HFFc6 (cell line): Measurements from ENCODE around the gene GNRHR. TPM values are rescaled to one million over a fixed set of nuclear protein-coding genes. Genes with fewer than 3 reads are reported as not detected.
"Not testable (repeated sequence)": the region's sequence is repeated elsewhere in the genome, so short reads cannot be mapped to it uniquely, and the experiment has no call there.

Source experiments
- DNase-seq: peaks from one replicate; pipeline ENCODE4 v3.0.0-alpha.2; 2018
- H3K27ac Mint-ChIP-seq: 2 replicates; pipeline ENCODE4 v1.8.0; 2020; ENCODE audit warnings: mild to moderate bottlenecking, mixed read lengths
- H3K27me3 Mint-ChIP-seq: 2 replicates; pipeline ENCODE4 v1.8.0; 2021; ENCODE audit warnings: mild to moderate bottlenecking, moderate library complexity, mixed read lengths; ENCODE audit not compliant: insufficient read depth
- H3K36me3 Mint-ChIP-seq: 2 replicates; pipeline ENCODE4 v1.8.0; 2021; ENCODE audit warnings: low read depth, mixed read lengths
- H3K4me1 Mint-ChIP-seq: 2 replicates; pipeline ENCODE4 v1.8.0; 2020; ENCODE audit warnings: low read depth, mixed read lengths
- H3K4me3 Mint-ChIP-seq: 2 replicates; pipeline ENCODE4 v1.8.0; 2020; ENCODE audit warnings: mild to moderate bottlenecking, moderate library complexity, mixed read lengths
- H3K9me3 Mint-ChIP-seq: 2 replicates; pipeline ENCODE4 v1.8.0; 2020; ENCODE audit warnings: mild to moderate bottlenecking, mixed read lengths
- CTCF ChIP-seq: fragments of 200-600 bp; sonication (generic); IDR thresholded peaks from 2 replicates; pipeline ENCODE4 v1.5.0; 2021; ENCODE audit warnings: antibody characterized with exemption, mild to moderate bottlenecking
- total RNA-seq, 6 experiments: library from RNA; stranded (reverse); fragmentation: NEBNext Ultra II Directional; extraction: Animal tissue kit (Norgen Biotek cat#: 25700); gene quantifications; 2 replicates in 1 of 6; 3 replicates in 5 of 6; pipeline ENCODE4 v1.2.3, GENCODE V29; 2021

The GNRHR gene
- total RNA-seq, 6 experiments from 2014 or later = not detected

GRCh38 chr4:67762086-67762485 is 7.9 kb upstream of the GNRHR start:
- no peak for TF ChIP-seq CTCF
- DNase-seq = no peak
- H3K27me3 Mint-ChIP-seq = no peaks in the 10 kb centered on the region
- H3K4me1 Mint-ChIP-seq = peaks cover 27% of the 10 kb centered on the region
- no peaks in the 10 kb centered on the region for H3K36me3 Mint-ChIP-seq
- H3K9me3 Mint-ChIP-seq = no peaks in the 10 kb centered on the region
- peak overlapping the region; percentile 66 for H3K4me3 Mint-ChIP-seq
- peak overlapping the region; percentile 17; the same call in 1 of the 2 replicates for H3K27ac Mint-ChIP-seq

- H3K36me3 Mint-ChIP-seq, H3K27ac Mint-ChIP-seq, DNase-seq, H3K4me3 Mint-ChIP-seq, H3K9me3 Mint-ChIP-seq, H3K27me3 Mint-ChIP-seq: not testable (repeated sequence)
- H3K4me1 Mint-ChIP-seq = peaks cover 11% of the 10 kb centered on the region
Measured at GRCh38 chr4:67756991-67757390, 2.8 kb upstream of the GNRHR start.

GRCh38 chr4:67755974-67756373 is 1.8 kb upstream of the GNRHR start:
- TF ChIP-seq CTCF = no peak
- H3K9me3 Mint-ChIP-seq = no peaks in the 10 kb centered on the region
- no peaks in the 10 kb centered on the region; the same call in 1 of the 2 replicates for H3K27me3 Mint-ChIP-seq
- no peak overlapping the region for H3K4me3 Mint-ChIP-seq
- H3K4me1 Mint-ChIP-seq = peaks cover 17% of the 10 kb centered on the region
- H3K36me3 Mint-ChIP-seq = no peaks in the 10 kb centered on the region
- no peak overlapping the region for H3K27ac Mint-ChIP-seq
- no peak for DNase-seq

GRCh38 chr4:67751260-67751659 is 2.9 kb downstream of the GNRHR start:
- Mint-ChIP-seq H3K4me1 (peaks cover 29% of the 10 kb centered on the region), H3K4me3 (no peak overlapping the region), H3K36me3 (no peaks in the 10 kb centered on the region), H3K27me3 (no peaks in the 10 kb centered on the region), H3K27ac (no peak overlapping the region), H3K9me3 (no peaks in the 10 kb centered on the region)
- DNase-seq = peak; percentile 18
- TF ChIP-seq CTCF = no peak

- no peaks in the 10 kb centered on the region for H3K9me3 Mint-ChIP-seq
- H3K27ac Mint-ChIP-seq = no peak overlapping the region
- TF ChIP-seq CTCF = no peak
- DNase-seq = no peak
- peaks cover 32% of the 10 kb centered on the region for H3K4me1 Mint-ChIP-seq
- H3K27me3 Mint-ChIP-seq = no peaks in the 10 kb centered on the region
- no peak overlapping the region for H3K4me3 Mint-ChIP-seq
- H3K36me3 Mint-ChIP-seq = no peaks in the 10 kb centered on the region
Measured at GRCh38 chr4:67750691-67751090, 3.5 kb downstream of the GNRHR start.

GRCh38 chr4:67749286-67749685 is 4.9 kb downstream of the GNRHR start:
- Mint-ChIP-seq H3K36me3 (no peaks in the 10 kb centered on the region), H3K4me1 (peaks cover 46% of the 10 kb centered on the region), H3K27ac (no peak overlapping the region), H3K27me3 (no peaks in the 10 kb centered on the region), H3K9me3 (no peaks in the 10 kb centered on the region), H3K4me3 (no peak overlapping the region)
- DNase-seq = no peak
- TF ChIP-seq CTCF = no peak
